Gastroesophageal sphincter (tissue), 4 donors: ENCODE measurements around the gene GABARAP. TPM values are rescaled to one million over a fixed set of nuclear protein-coding genes. Genes with fewer than 3 reads are reported as not detected.

Source experiments
- ATAC-seq: fragments of 150-250 bp; one replicate; pipeline ENCODE4 v1.9.1; 2016; ENCODE audit warnings: mild to moderate bottlenecking, moderate library complexity
- H3K27ac ChIP-seq, 4 donors: fragments of 200-600 bp; sonication (generic) in 3 of 4; 1 replicate in 3 of 4; 2 replicates in 1 of 4; pipeline ENCODE4 v1.5.1; 2016 to 2019
- H3K27me3 ChIP-seq: fragments of 200-600 bp; sonication (generic); one replicate; pipeline ENCODE4 v1.5.1; 2019
- H3K36me3 ChIP-seq, 2 donors: fragments of 200-600 bp; sonication (generic); one replicate each; pipeline ENCODE4 v1.5.1; 2019; ENCODE audit warnings: control low read depth in 1 of 2
- H3K4me1 ChIP-seq, 3 donors: fragments of 200-600 bp; sonication (generic); 1 replicate in 2 of 3; 2 replicates in 1 of 3; pipeline ENCODE4 v1.5.1; 2016 to 2019; ENCODE audit warnings: control low read depth in 2 of 3
- H3K4me3 ChIP-seq, 2 donors: fragments of 200-600 bp; sonication (generic); one replicate each; pipeline ENCODE4 v1.5.1; 2019; ENCODE audit warnings: mild to moderate bottlenecking in 1 of 2, moderate library complexity in 1 of 2
- H3K9me3 ChIP-seq, 3 donors: fragments of 200-600 bp; sonication (generic); one replicate each; pipeline ENCODE4 v1.5.1; 2017 to 2019; ENCODE audit warnings: control low read depth in 2 of 3
- CTCF ChIP-seq, 4 experiments: fragments of 200-600 bp in 2 of 4; fragments of 450-650 bp in 2 of 4; sonication (generic) in 1 of 4; IDR thresholded peaks; one replicate each; pipeline ENCODE4 v1.5.1; 2017 to 2019; ENCODE audit warnings: antibody characterized with exemption in 4 of 4, mild to moderate bottlenecking in 2 of 4, moderate library complexity in 2 of 4
- EP300 ChIP-seq: sonication (generic); formaldehyde crosslinking; IDR thresholded peaks from one replicate; pipeline ENCODE4 v1.6.1; 2017; ENCODE audit warnings: antibody characterized with exemption, mild to moderate bottlenecking
- POLR2A ChIP-seq, 2 donors: fragments of 450-650 bp; IDR thresholded peaks; one replicate each; pipeline ENCODE4 v1.6.1; 2017; ENCODE audit warnings: antibody characterized with exemption in 2 of 2, mild to moderate bottlenecking in 2 of 2, moderate library complexity in 1 of 2
- POLR2AphosphoS5 ChIP-seq: sonication (generic); formaldehyde crosslinking; IDR thresholded peaks from one replicate; pipeline ENCODE4 v1.6.1; 2017; ENCODE audit warnings: antibody characterized with exemption
- WGBS, 2 donors: methylation state at CpG; one replicate each; pipeline ENCODE4 v1.1.5; 2018; ENCODE audit warnings: low coverage in 1 of 2; 5-methylcytosine and 5-hydroxymethylcytosine counted together
- total RNA-seq, 4 donors: library from RNA; depleted of rRNA; stranded (reverse); fragments of >200 nt; gene quantifications; one replicate each; pipeline ENCODE4 v1.1.0, GENCODE V29; 2016

Gene GABARAP
- total RNA-seq, 4 donors from 2014 or later = 289 to 437 (median 386) TPM

DNA sequence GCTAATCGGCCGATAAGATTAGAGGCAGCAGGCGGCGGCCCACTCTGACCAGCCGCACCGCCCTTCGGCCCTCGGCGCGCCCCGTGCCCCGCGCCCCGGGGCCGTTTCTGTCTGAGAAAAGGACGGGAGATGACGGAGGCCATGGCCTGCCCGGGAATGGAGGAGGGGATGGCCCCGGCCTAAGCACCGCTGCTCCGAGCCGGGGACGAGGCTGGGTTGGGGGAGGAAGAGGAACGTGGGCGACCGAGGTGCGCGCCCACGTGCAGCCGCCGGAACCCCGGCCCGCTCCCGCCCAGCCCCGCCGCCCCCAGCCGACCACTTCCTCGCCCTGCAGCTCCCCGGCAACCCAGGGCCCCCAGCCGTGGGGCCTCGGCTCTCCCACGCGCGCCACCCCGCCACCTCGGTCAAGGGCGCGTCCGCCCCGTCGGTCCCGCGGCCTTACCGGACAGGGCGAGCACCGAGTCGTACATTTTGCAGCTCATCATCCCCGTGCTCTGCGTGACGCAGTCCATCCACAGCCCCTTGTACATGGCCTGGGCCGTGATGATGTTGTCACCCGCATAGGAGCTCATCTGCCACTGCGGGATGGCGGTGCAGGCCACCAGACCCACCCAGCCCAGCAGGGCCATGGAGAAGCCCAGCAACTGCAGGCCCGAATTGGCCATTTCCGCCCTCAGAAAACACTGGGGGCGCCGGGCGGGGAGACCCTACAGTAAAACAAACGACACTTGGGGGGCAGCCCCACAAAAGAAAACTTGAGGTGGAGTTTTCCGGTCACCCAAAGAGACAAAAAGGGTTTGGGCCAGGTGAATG is 19.3 kb upstream of the GABARAP start:
- Histone ChIP-seq H3K4me3 (peak overlapping the region; percentile 2 to 52), H3K4me1 (peaks cover 0 to 34% (median 22%) of the 10 kb centered on the region in 3 donors), H3K27ac (peak overlapping the region in 1 of 4 donors; percentile 53), H3K36me3 (peaks cover 0 to 31% of the 10 kb centered on the region in 2 donors), H3K9me3 (no peaks in the 10 kb centered on the region), H3K27me3 (peaks cover 65% of the 10 kb centered on the region)
- ATAC-seq = peak; percentile 14
- TF ChIP-seq POLR2A (IDR thresholded peaks at IDR 0.05) = no peak
- TF ChIP-seq POLR2AphosphoS5 = no peak
- 37% methylated on average over 2 of the region's 71 CpGs; no CpG with 5 or more reads in 1 of the 2 donors for WGBS, 2 donors

DNA sequence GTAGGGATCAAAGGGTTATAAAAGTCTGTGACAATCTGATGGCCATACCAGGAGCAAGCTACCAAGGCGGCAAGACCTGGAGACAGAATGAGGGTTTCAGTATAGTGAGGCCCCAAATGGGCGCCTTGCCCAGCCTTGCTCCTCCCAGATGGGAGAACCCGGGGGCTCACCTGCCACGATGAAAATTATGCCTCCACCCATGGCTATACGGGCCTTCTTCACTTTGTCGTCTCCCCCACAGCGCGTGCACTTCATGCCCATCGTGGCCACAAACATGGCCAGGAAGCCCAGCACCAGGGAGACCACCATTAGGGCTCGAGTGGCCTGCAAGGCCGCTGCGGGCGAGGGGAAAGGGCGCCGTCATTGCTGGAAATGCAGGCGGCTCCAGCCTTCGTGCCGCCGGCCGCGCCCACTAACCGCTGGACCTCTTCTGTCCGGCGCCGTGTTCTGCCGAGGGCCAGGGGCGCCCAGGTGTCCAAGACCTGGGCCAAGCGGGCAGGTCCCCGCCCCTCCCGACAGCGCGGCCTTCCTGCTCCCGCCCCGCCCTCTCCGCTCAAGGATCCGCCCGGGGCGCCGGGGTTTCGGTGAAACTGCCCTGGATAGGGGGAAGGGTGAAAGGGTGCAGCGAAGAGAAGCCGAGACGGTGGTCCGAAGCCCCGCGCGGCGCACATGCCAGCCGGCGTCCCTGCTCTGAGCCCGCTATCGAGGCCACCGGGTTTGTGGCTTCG is 18.6 kb upstream of the GABARAP start:
- H3K4me1 ChIP-seq = peaks cover 0 to 34% (median 22%) of the 10 kb centered on the region in 3 donors
- H3K36me3 ChIP-seq = peaks cover 0 to 38% of the 10 kb centered on the region in 2 donors
- WGBS, 2 donors = no CpG with 5 or more reads among the region's 54 CpGs
- ATAC-seq = peak; percentile 56
- peak overlapping the region in 1 of 4 donors; percentile 53 for H3K27ac ChIP-seq
- H3K27me3 ChIP-seq = peaks cover 57% of the 10 kb centered on the region
- TF ChIP-seq POLR2A (IDR thresholded peaks at IDR 0.05) (no peak), CTCF (IDR thresholded peaks at IDR 0.05) (no peak), EP300 (no peak), POLR2AphosphoS5 (no peak)
- no peaks in the 10 kb centered on the region for H3K9me3 ChIP-seq
- peak overlapping the region; percentile 2 to 52 for H3K4me3 ChIP-seq

DNA sequence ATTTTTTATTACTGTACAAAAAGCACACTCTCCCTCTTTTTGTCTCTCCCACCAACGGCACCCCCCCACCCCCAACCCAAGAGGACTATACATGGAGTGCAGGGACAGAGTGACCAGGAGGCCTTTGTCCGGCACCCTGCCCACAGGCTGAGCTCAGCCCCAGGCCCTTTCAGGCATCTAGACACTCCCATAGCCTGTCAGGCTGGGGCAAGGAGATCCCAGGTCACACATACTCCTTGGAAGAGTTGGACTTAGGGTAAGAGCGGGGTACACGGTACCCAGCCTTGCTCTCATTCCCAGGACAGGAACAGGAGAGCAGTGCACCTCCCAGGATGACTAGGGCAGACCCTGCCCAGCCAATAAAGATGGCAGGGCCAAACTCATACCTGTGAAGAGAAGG is 17.9 kb upstream of the GABARAP start:
- TF ChIP-seq POLR2A (IDR thresholded peaks at IDR 0.05) (no peak), CTCF (IDR thresholded peaks at IDR 0.05) (no peak), POLR2AphosphoS5 (no peak), EP300 (no peak)
- 60 to 75% methylated on average over 1 to 2 of the region's 4 CpGs for WGBS, 2 donors
- Histone ChIP-seq H3K36me3 (peaks cover 0 to 45% of the 10 kb centered on the region in 2 donors), H3K27ac (no peak overlapping the region), H3K27me3 (peaks cover 51% of the 10 kb centered on the region), H3K4me3 (no peak overlapping the region), H3K9me3 (no peaks in the 10 kb centered on the region), H3K4me1 (peaks cover 0 to 34% (median 22%) of the 10 kb centered on the region in 3 donors)
- ATAC-seq = no peak

GRCh38 chr17:7259555-7259889 is 17.3 kb upstream of the GABARAP start:
- 94 to 96% methylated on average over 3 of the region's 6 CpGs for WGBS, 2 donors
- ATAC-seq = no peak

More at GRCh38 chr17:7259555-7259889, 17.3 kb upstream of the GABARAP start:
- peaks cover 0 to 34% (median 22%) of the 10 kb centered on the region in 3 donors for H3K4me1 ChIP-seq
- peaks cover 0 to 51% of the 10 kb centered on the region in 2 donors for H3K36me3 ChIP-seq
- H3K9me3 ChIP-seq = no peaks in the 10 kb centered on the region
- no peak overlapping the region for H3K4me3 ChIP-seq
- H3K27me3 ChIP-seq = peaks cover 45% of the 10 kb centered on the region
- no peak for TF ChIP-seq POLR2AphosphoS5
- TF ChIP-seq POLR2A (IDR thresholded peaks at IDR 0.05) = no peak
- no peak for TF ChIP-seq CTCF (IDR thresholded peaks at IDR 0.05)
- no peak for TF ChIP-seq EP300
- no peak overlapping the region for H3K27ac ChIP-seq
